Keratinocyte (primary cell): ENCODE measurements around the gene CPVL. TPM values are rescaled to one million over a fixed set of nuclear protein-coding genes. Genes with fewer than 3 reads are reported as not detected.

Source experiments
- DNase-seq: peaks from one replicate; pipeline ENCODE4 v3.0.0-alpha.2; 2011; ENCODE audit warnings: low read depth, missing footprints, low spot score
- FAIRE-seq: peaks from 2 replicates; lab custom pipeline; 2011; peaks lifted over from hg19 to GRCh38; lab: Jason Lieb, UNC
- H2AFZ ChIP-seq: 2 replicates; pipeline ENCODE4 v1.6.0; 2012; ENCODE audit warnings: low read length, control low read depth, inconsistent platforms; ENCODE audit not compliant: control insufficient read depth
- H3K27ac ChIP-seq: 2 replicates; pipeline ENCODE4 v1.5.1; 2011; ENCODE audit warnings: low read length; ENCODE audit not compliant: control insufficient read depth, insufficient read depth
- H3K27me3 ChIP-seq: 3 replicates; pipeline ENCODE4 v1.6.0; 2011; ENCODE audit warnings: low read length; ENCODE audit not compliant: control insufficient read depth, insufficient read depth; ENCODE audit errors: extremely low read depth
- H3K36me3 ChIP-seq, 2 experiments: 2 replicates in 1 of 2; 3 replicates in 1 of 2; pipeline ENCODE4 v1.5.1; 2011; ENCODE audit warnings: low read length in 2 of 2, mild to moderate bottlenecking in 1 of 2; ENCODE audit not compliant: control insufficient read depth in 2 of 2, insufficient read depth in 2 of 2; ENCODE audit errors: extremely low read depth in 1 of 2
- H3K4me1 ChIP-seq: 3 replicates; pipeline ENCODE4 v1.5.1; 2011; ENCODE audit warnings: low read length; ENCODE audit not compliant: control insufficient read depth, insufficient read depth; ENCODE audit errors: extremely low read depth
- H3K4me2 ChIP-seq: 3 replicates; pipeline ENCODE4 v1.6.0; 2011; ENCODE audit warnings: low read depth, low read length; ENCODE audit not compliant: control insufficient read depth, insufficient read depth; ENCODE audit errors: extremely low read depth
- H3K4me3 ChIP-seq, 3 experiments: fragments of 200-600 bp in 1 of 3; sonication (generic) in 1 of 3; 2 replicates in 2 of 3; 3 replicates in 1 of 3; pipeline ENCODE4 v1.5.1; 2011 to 2016; ENCODE audit warnings: low read length in 3 of 3, mild to moderate bottlenecking in 3 of 3, control low read depth in 2 of 3, inconsistent platforms in 1 of 3, low read depth in 1 of 3, mixed read lengths in 1 of 3, mixed run types in 1 of 3, moderate library complexity in 1 of 3; ENCODE audit not compliant: control insufficient read depth in 2 of 3, insufficient read depth in 2 of 3; ENCODE audit errors: extremely low read depth in 1 of 3
- H3K79me2 ChIP-seq: 2 replicates; pipeline ENCODE4 v1.6.0; 2012; ENCODE audit warnings: low read length; ENCODE audit not compliant: control insufficient read depth, insufficient read depth
- H3K9ac ChIP-seq: 3 replicates; pipeline ENCODE4 v1.6.0; 2011; ENCODE audit warnings: low read length; ENCODE audit not compliant: control insufficient read depth, insufficient read depth; ENCODE audit errors: extremely low read depth
- H3K9me1 ChIP-seq: 3 replicates; pipeline ENCODE4 v1.6.0; 2011; ENCODE audit warnings: low read length; ENCODE audit not compliant: control insufficient read depth, insufficient read depth; ENCODE audit errors: extremely low read depth
- H3K9me3 ChIP-seq: 2 replicates; pipeline ENCODE4 v1.5.1; 2012; ENCODE audit warnings: low read depth, low read length; ENCODE audit not compliant: control insufficient read depth
- H4K20me1 ChIP-seq: 3 replicates; pipeline ENCODE4 v1.6.0; 2011; ENCODE audit warnings: low read length; ENCODE audit not compliant: control insufficient read depth, insufficient read depth; ENCODE audit errors: extremely low read depth
- CTCF ChIP-seq, 3 experiments: IDR thresholded peaks in 1 of 3; conservative IDR thresholded peaks in 1 of 3; optimal IDR thresholded peaks in 1 of 3; 2 replicates in 2 of 3; 3 replicates in 1 of 3; pipeline versions ENCODE3 to v1.5.1; 2011; ENCODE audit warnings: low read length in 3 of 3, mild to moderate bottlenecking in 3 of 3, moderate library complexity in 2 of 3, control low read depth in 1 of 3, inconsistent platforms in 1 of 3; ENCODE audit not compliant: insufficient read depth in 2 of 3; ENCODE audit errors: extremely low read depth in 1 of 3
- EZH2 ChIP-seq: IDR thresholded peaks from one replicate; pipeline ENCODE4 v1.6.1; 2012; ENCODE audit warnings: inconsistent platforms, mild to moderate bottlenecking, low read length, moderate library complexity
- dilution Hi-C: fragments of 300-500 bp; cut with MboI; formaldehyde crosslinking; loops from one replicate; pipeline ENCODE4 v1.7.0; 2020; ENCODE audit warnings: low sequenced_read_pairs; ENCODE audit not compliant: extremely low pct_ligation_motif_present
- polyA plus RNA-seq, 5 experiments: library from polyadenylated mRNA; depleted of rRNA in 3 of 5; stranded (reverse) in 3 of 5; stranded (forward) in 1 of 5; unstranded in 1 of 5; fragments of >200 nt; gene quantifications; 1 replicate in 1 of 5; 2 replicates in 3 of 5; 3 replicates in 1 of 5; pipeline versions ENCODE4 v1.2.1 to v1.2.3, GENCODE V29; 2011 to 2012; ENCODE audit warnings: missing spikeins in 2 of 5, low read depth in 1 of 5, low replicate concordance in 1 of 5

CPVL gene
- polyA plus RNA-seq, 1 donor (not counting 4 experiments of a cell fraction or from before 2014, with no cell fraction given): 9.8 TPM

- Histone ChIP-seq H3K36me3 (no peaks in the 10 kb centered on the region), H3K4me2 (no peak overlapping the region), H2AFZ (no peak overlapping the region), H4K20me1 (no peaks in the 10 kb centered on the region), H3K9me1 (no peaks in the 10 kb centered on the region), H3K79me2 (no peaks in the 10 kb centered on the region), H3K9me3 (no peaks in the 10 kb centered on the region), H3K4me3 (no peak overlapping the region), H3K27ac (no peak overlapping the region), H3K27me3 (no peaks in the 10 kb centered on the region), H3K9ac (no peak overlapping the region), H3K4me1 (peaks cover 6% of the 10 kb centered on the region)
- no peak for FAIRE-seq
- DNase-seq: no peak
- dilution Hi-C loops: loop anchor here (25.0 kb wide), 1 partner anchor 182 kb away; no protein-coding TSS in a partner anchor
- TF ChIP-seq CTCF (optimal IDR thresholded peaks at IDR 0.05 in 1 of 3, IDR thresholded peaks at IDR 0.05 in 1 of 3, conservative IDR thresholded peaks at IDR 0.05 in 1 of 3; ENCODE audit: extremely low read depth in 1 of 3, insufficient read depth in 2 of 3, low read length in 3 of 3): no peak
- no peak for TF ChIP-seq EZH2
Measured at GRCh38 chr7:29119538-29119937, 26.8 kb downstream of the CPVL start.

GRCh38 chr7:29116361-29117200, 29.8 kb downstream of the CPVL start:
- TF ChIP-seq EZH2 (no peak), CTCF (optimal IDR thresholded peaks at IDR 0.05 in 1 of 3, IDR thresholded peaks at IDR 0.05 in 1 of 3, conservative IDR thresholded peaks at IDR 0.05 in 1 of 3; ENCODE audit: extremely low read depth in 1 of 3, insufficient read depth in 2 of 3, low read length in 3 of 3) (no peak)
- dilution Hi-C loops: loop anchor here (25.0 kb wide), 1 partner anchor 179 kb away; no protein-coding TSS in a partner anchor
- no peak overlapping the region for H3K9ac ChIP-seq
- H3K9me1 ChIP-seq: no peaks in the 10 kb centered on the region
- peaks cover 32% of the 10 kb centered on the region for H3K4me1 ChIP-seq
- H3K36me3 ChIP-seq: no peaks in the 10 kb centered on the region
- no peak overlapping the region for H3K4me3 ChIP-seq
- H3K27ac ChIP-seq: no peak overlapping the region
- no peaks in the 10 kb centered on the region for H3K9me3 ChIP-seq
- no peak for FAIRE-seq
- DNase-seq: no peak
- no peak overlapping the region for H2AFZ ChIP-seq
- H3K27me3 ChIP-seq: no peaks in the 10 kb centered on the region
- H4K20me1 ChIP-seq: no peaks in the 10 kb centered on the region
- no peak overlapping the region for H3K4me2 ChIP-seq
- H3K79me2 ChIP-seq: no peaks in the 10 kb centered on the region
